Colonic mucosa (tissue), 4 donors: ENCODE data around the gene DCST2. TPM values are rescaled to one million over a fixed set of nuclear protein-coding genes. Genes with fewer than 3 reads are reported as not detected.

Source experiments
- DNase-seq: peaks from one replicate; pipeline ENCODE4 v3.0.0-alpha.2; 2020
- H3K27ac ChIP-seq: fragments of 200-600 bp; one replicate; pipeline ENCODE4 v1.8.0; 2021
- H3K27me3 ChIP-seq: fragments of 200-600 bp; one replicate; pipeline ENCODE4 v1.8.0; 2021
- H3K36me3 ChIP-seq: fragments of 200-600 bp; one replicate; pipeline ENCODE4 v1.8.0; 2021
- H3K4me1 ChIP-seq: fragments of 200-600 bp; one replicate; pipeline ENCODE4 v1.8.0; 2021; ENCODE audit warnings: mild to moderate bottlenecking
- H3K4me3 ChIP-seq: fragments of 200-600 bp; one replicate; pipeline ENCODE4 v1.8.0; 2021
- H3K9ac ChIP-seq, 2 donors: one replicate each; pipeline ENCODE4 v1.7.0; 2013; ENCODE audit warnings: control low read depth in 2 of 2, low read depth in 2 of 2, low read length in 2 of 2
- H3K9me3 ChIP-seq: fragments of 200-600 bp; one replicate; pipeline ENCODE4 v1.8.0; 2021
- CTCF ChIP-seq: fragments of 200-600 bp; IDR thresholded peaks from one replicate; pipeline ENCODE4 v1.8.0; 2022; ENCODE audit warnings: antibody characterized with exemption, mild to moderate bottlenecking
- intact Hi-C: fragments of 100-400 bp; cut with DNase I; formaldehyde crosslinking; loops from one replicate; pipeline ENCODE4 v1.14.1; 2022
- total RNA-seq, 2 donors: library from RNA; stranded (reverse); fragmentation: NEBNext Ultra II Directional in 1 of 2; extraction: Animal tissue kit (Norgen Biotek cat#: 25700) in 1 of 2; gene quantifications; one replicate each; pipeline ENCODE4 v1.2.1, GENCODE V29; 2021
- donor health status: healthy.
- donor health status: DM: no; HTN: no; CAD: no.
- donor health status: DM: no; HTN: no; CAD: no.

Gene DCST2
- total RNA-seq, 2 donors from 2014 or later: 1.7 to 1.9 TPM

GRCh38 chr1:155003227-155003765 lies 30.3 kb downstream of the DCST2 start:
- H3K9me3 ChIP-seq: no peaks in the 10 kb centered on the region
- TF ChIP-seq CTCF: no peak
- H3K36me3 ChIP-seq: no peaks in the 10 kb centered on the region
- peak overlapping the region; percentile 83 for H3K4me3 ChIP-seq
- no peaks in the 10 kb centered on the region for H3K27me3 ChIP-seq
- peak overlapping the region; percentile 94 for H3K27ac ChIP-seq
- peak overlapping the region; percentile 97 to 100 for H3K9ac ChIP-seq
- peak; percentile 52 for DNase-seq
- peaks cover 34% of the 10 kb centered on the region for H3K4me1 ChIP-seq
- intact Hi-C loops: no loop called here

- intact Hi-C loops: no loop called here
- DNase-seq: peak; percentile 59
- Histone ChIP-seq H3K9ac (peak within 1 kb of the TSS; percentile 97 to 100), H3K9me3 (no peaks in the 10 kb centered on the region), H3K27ac (peak within 1 kb of the TSS; percentile 95), H3K4me3 (peak within 1 kb of the TSS; percentile 83), H3K27me3 (no peaks in the 10 kb centered on the region), H3K4me1 (peaks cover 28% of the 10 kb centered on the region), H3K36me3 (no peaks in the 10 kb centered on the region)
- TF ChIP-seq CTCF: no peak
Measured at GRCh38 chr1:155002464-155003226, 30.9 kb downstream of the DCST2 start, which contains the start of gene ZBTB7B. ZBTB7B (plus strand) TSS chr1:155002802; CDS start chr1:155014661, 11,859 bp downstream.

GRCh38 chr1:155001675-155002463 lies 31.7 kb downstream of the DCST2 start:
- Histone ChIP-seq H3K36me3 (no peaks in the 10 kb centered on the region), H3K27ac (peak overlapping the region; percentile 95), H3K9ac (peak overlapping the region; percentile 87 to 92), H3K27me3 (no peaks in the 10 kb centered on the region), H3K4me3 (peak overlapping the region; percentile 83), H3K9me3 (no peaks in the 10 kb centered on the region), H3K4me1 (peaks cover 23% of the 10 kb centered on the region)
- peak; percentile 100 for DNase-seq
- TF ChIP-seq CTCF: no peak
- intact Hi-C loops: no loop called here

GRCh38 chr1:155001425-155001674 lies 32.2 kb downstream of the DCST2 start:
- H3K4me1 ChIP-seq: peaks cover 22% of the 10 kb centered on the region
- TF ChIP-seq CTCF: no peak

GRCh38 chr1:155000726-155001424 lies 32.7 kb downstream of the DCST2 start:
- Histone ChIP-seq H3K9ac (peak overlapping the region; percentile 87 to 92), H3K4me1 (peaks cover 17% of the 10 kb centered on the region), H3K4me3 (peak overlapping the region; percentile 83), H3K36me3 (no peaks in the 10 kb centered on the region), H3K27ac (peak overlapping the region; percentile 95), H3K27me3 (no peaks in the 10 kb centered on the region), H3K9me3 (no peaks in the 10 kb centered on the region)
- TF ChIP-seq CTCF: no peak
- intact Hi-C loops: no loop called here
- peak; percentile 98 for DNase-seq

More at GRCh38 chr1:155001425-155001674, 32.2 kb downstream of the DCST2 start:
- H3K36me3 ChIP-seq: no peaks in the 10 kb centered on the region
- no peaks in the 10 kb centered on the region for H3K27me3 ChIP-seq
- H3K27ac ChIP-seq: peak overlapping the region; percentile 95
- H3K9me3 ChIP-seq: no peaks in the 10 kb centered on the region
- H3K4me3 ChIP-seq: peak overlapping the region; percentile 83
- DNase-seq: no peak
- peak overlapping the region; percentile 87 to 92 for H3K9ac ChIP-seq
- intact Hi-C loops: no loop called here
